Thoracic aorta (tissue), 2 donors: ENCODE results near the gene RNF166. TPM values are rescaled to one million over a fixed set of nuclear protein-coding genes. Genes with fewer than 3 reads are reported as not detected.

Experiments used
- ATAC-seq: fragments of 150-250 bp; one replicate; pipeline ENCODE4 v1.8.0; 2017; ENCODE audit warnings: low read depth; ENCODE audit not compliant: insufficient number of reproducible peaks, low FRiP score
- DNase-seq: peaks from one replicate; pipeline ENCODE4 v3.0.0-alpha.2; 2020; ENCODE audit warnings: low spot score
- H3K27ac ChIP-seq, 2 donors: fragments of 200-600 bp; sonication (generic); 1 replicate in 1 of 2; 2 replicates in 1 of 2; pipeline ENCODE4 v1.5.1; 2016; ENCODE audit warnings: mild to moderate bottlenecking in 2 of 2, moderate library complexity in 2 of 2
- H3K27me3 ChIP-seq: fragments of 200-600 bp; sonication (generic); replicated peaks from 2 replicates; pipeline ENCODE4 v1.6.0; 2016; ENCODE audit warnings: mild to moderate bottlenecking; ENCODE audit not compliant: insufficient read depth
- H3K36me3 ChIP-seq: fragments of 200-600 bp; sonication (generic); one replicate; pipeline ENCODE4 v1.5.1; 2016
- H3K4me1 ChIP-seq, 2 donors: fragments of 200-600 bp; sonication (generic); 1 replicate in 1 of 2; 2 replicates in 1 of 2; pipeline versions ENCODE4 v1.5.1 to v1.6.0; 2016; ENCODE audit warnings: low read depth in 2 of 2, mild to moderate bottlenecking in 1 of 2; ENCODE audit not compliant: control insufficient read depth in 1 of 2
- H3K4me3 ChIP-seq: fragments of 200-600 bp; sonication (generic); 2 replicates; pipeline ENCODE4 v1.5.1; 2016; ENCODE audit warnings: mild to moderate bottlenecking
- H3K9me3 ChIP-seq: fragments of 200-600 bp; sonication (generic); 2 replicates; pipeline ENCODE4 v1.5.1; 2016
- total RNA-seq, 2 donors: library from RNA; depleted of rRNA; stranded (reverse); fragments of >200 nt; gene quantifications; one replicate each; pipeline versions ENCODE4 v1.1.0 to v1.2.3, GENCODE V29; 2016
- TF ChIP-seq, protein P1 (sequence below): fragments of 200-600 bp; sonication (generic); IDR thresholded peaks from one replicate; pipeline ENCODE4 v1.5.1; 2019; ENCODE audit warnings: antibody characterized with exemption

Gene RNF166
- total RNA-seq, 2 donors from 2014 or later = 20.7 to 36.6 TPM

DNA sequence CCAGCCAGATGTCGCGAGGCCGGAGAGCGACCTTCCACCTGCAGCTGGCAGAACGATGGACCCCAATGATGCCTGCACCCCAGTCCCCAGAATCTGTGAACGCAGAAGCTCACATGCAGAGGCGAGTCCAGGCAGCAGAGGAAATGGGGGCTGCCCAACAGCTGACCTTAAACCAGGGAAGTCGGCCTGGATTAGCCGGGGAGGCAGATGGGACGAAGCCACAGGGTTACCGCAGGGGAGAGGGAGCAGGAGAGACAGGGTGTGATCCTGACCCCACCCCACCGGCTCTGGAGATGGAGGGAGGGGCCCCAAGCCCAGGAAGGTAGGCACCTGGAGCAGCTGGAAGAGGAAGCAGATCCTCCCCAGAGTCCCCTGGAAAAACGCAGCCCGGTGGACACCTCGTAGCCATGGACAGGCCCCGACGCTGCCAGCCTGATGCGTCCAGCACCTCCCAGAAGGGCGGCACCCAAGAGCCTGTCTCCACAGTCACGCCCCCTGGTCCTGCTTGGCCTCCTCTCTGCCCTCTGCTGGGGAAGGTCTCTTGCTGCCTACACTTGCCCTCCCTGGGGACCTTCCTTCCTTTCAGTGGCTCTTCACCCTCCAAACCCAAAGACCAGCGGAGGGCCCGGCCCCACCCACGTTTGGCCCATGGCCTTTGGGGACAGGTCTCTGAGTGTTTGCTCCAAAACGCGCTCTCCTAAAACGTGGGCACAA, 41.5 kb upstream of the RNF166 start:
- H3K9me3 ChIP-seq = no peaks in the 10 kb centered on the region
- H3K4me1 ChIP-seq = peaks cover 0 to 16% of the 10 kb centered on the region in 2 donors
- no peak for DNase-seq
- no peak overlapping the region for H3K27ac ChIP-seq
- TF ChIP-seq, protein P1, sequence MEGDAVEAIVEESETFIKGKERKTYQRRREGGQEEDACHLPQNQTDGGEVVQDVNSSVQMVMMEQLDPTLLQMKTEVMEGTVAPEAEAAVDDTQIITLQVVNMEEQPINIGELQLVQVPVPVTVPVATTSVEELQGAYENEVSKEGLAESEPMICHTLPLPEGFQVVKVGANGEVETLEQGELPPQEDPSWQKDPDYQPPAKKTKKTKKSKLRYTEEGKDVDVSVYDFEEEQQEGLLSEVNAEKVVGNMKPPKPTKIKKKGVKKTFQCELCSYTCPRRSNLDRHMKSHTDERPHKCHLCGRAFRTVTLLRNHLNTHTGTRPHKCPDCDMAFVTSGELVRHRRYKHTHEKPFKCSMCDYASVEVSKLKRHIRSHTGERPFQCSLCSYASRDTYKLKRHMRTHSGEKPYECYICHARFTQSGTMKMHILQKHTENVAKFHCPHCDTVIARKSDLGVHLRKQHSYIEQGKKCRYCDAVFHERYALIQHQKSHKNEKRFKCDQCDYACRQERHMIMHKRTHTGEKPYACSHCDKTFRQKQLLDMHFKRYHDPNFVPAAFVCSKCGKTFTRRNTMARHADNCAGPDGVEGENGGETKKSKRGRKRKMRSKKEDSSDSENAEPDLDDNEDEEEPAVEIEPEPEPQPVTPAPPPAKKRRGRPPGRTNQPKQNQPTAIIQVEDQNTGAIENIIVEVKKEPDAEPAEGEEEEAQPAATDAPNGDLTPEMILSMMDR = no peak
- H3K4me3 ChIP-seq = no peak overlapping the region
- ATAC-seq = no peak
- no peaks in the 10 kb centered on the region for H3K27me3 ChIP-seq
- no peaks in the 10 kb centered on the region for H3K36me3 ChIP-seq

DNA sequence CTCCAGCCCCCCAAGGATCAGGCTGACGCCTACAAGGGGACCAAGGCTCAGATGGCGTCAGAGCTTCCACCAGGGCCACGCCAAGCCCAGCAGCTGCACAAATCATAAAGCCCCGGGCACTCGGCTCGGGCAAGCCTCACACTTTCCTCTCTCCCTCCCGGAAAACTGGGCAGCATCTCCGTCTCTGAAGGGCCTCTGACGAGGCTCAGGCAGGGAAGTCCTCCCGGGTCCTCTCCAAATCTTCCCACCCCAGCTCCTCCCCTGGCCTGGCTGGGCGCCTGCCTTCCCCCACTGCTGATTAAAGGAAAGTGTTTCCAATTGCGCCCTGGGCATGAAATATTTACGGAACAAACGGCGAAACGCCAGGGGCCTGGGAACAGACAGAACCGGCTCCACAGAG, 40.3 kb upstream of the RNF166 start:
- H3K9me3 ChIP-seq = no peaks in the 10 kb centered on the region
- H3K36me3 ChIP-seq = no peaks in the 10 kb centered on the region
- ATAC-seq = no peak
- H3K4me3 ChIP-seq = no peak overlapping the region
- no peak overlapping the region for H3K27ac ChIP-seq
- DNase-seq = no peak
- TF ChIP-seq, protein P1 = no peak
- peaks cover 0 to 16% of the 10 kb centered on the region in 2 donors for H3K4me1 ChIP-seq
- no peaks in the 10 kb centered on the region for H3K27me3 ChIP-seq

DNA sequence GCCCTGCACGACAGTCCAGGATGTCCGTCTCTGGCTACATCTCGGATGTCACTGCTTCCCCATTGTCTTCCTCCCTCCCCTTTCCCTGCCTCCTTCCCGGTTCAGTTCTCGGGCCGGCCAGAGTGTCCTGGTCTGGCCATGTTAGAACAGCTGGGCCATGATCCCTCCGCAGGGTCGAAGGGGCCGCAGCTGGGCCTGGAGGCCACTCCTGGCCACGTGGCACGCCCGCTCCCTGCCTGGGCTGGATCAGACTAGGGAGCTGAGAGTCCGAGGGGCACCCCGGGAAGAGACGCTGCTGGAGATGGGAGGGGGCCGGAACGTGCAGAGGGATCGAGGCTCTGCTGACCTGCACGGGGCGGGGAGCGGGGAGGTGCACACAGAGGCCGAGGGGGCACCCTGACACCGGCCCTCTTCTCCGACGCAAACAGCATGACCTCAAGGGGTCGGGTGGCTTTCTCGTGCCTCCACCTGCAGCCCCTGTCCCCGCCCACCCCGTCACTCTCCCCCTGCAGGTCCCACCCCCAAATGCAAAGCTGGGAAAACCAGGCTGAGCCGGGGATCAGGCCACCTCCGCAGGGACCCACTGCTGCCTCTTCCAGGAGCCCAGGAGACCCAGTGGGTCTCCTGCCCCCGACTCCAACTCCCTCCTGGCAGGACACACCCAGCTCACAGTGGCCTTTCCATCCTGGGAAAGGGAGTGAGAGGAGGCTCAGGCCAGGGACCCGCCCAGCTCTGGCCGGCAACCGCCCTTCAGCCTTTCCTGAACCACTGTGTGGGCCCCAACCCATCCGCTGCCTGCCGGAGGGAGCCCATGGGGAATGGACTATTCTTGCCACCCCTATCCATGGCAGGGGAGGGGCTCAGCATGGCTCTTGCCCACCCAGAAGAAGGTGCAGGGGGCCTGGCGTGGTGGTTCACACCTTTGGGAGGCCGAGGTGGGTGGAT, 38.6 kb upstream of the RNF166 start:
- no peaks in the 10 kb centered on the region for H3K9me3 ChIP-seq
- ATAC-seq = no peak
- no peak overlapping the region for H3K27ac ChIP-seq
- DNase-seq = no peak
- H3K27me3 ChIP-seq = no peaks in the 10 kb centered on the region
- H3K4me1 ChIP-seq = peaks cover 0 to 16% of the 10 kb centered on the region in 2 donors
- TF ChIP-seq, protein P1 = no peak
- H3K4me3 ChIP-seq = no peak overlapping the region
- H3K36me3 ChIP-seq = peaks cover 8% of the 10 kb centered on the region

DNA sequence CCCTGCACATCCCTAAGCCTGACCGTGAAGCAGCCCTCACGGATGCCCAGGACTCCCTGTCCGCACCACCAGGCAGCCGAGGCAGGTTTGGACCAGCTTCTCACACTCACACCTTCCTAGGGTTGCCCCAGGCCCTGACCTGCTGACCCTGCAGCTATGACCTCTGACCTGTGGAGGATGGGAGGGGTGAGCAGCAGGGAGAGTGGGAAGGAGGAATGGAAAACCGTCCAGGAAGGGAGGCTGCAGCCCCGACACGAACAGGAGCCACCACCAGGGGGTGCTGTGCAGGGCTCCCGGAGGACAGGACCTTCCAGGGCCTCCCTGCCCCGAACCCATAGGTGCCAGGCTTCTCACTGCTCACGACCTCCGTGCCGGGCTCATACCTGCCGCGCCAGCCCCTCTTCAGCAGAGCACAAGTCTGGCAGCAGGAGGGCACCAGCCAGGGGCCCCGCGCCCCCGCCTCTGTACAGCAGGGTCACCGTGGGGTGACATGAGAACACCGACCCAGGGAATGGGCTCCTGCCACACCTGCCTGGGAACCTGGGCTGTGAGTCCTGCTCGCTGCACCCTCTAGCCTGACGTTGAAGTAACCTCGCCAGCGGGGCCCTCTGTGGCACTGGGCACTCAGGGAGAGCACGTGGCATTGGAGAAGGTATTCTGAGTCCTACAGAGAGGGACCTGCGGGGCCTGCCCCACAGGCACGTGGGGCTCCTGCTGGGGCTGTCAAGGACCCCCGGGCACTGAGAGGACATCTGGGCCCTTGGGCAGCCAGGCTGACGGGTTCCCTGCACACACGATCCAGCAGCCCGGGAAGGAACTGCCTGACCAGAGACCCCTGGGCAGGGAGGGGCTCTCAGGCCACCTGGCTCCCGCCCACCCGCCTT, 37.7 kb upstream of the RNF166 start:
- Histone ChIP-seq H3K27me3 (no peaks in the 10 kb centered on the region), H3K4me3 (no peak overlapping the region), H3K36me3 (peaks cover 8% of the 10 kb centered on the region), H3K9me3 (no peaks in the 10 kb centered on the region), H3K4me1 (peaks cover 0 to 16% of the 10 kb centered on the region in 2 donors), H3K27ac (no peak overlapping the region)
- TF ChIP-seq, protein P1 = peak; percentile 87
- DNase-seq (peak; percentile 26), ATAC-seq (no peak)
